A549 (cell line): Measurements from ENCODE around the gene CDH19. TPM values are rescaled to one million over a fixed set of nuclear protein-coding genes. Genes with fewer than 3 reads are reported as not detected.
"Not testable (repeated sequence)": the region's sequence is repeated elsewhere in the genome, so short reads cannot be mapped to it uniquely, and the experiment has no call there.

ENCODE experiments used
- ATAC-seq, 2 experiments: fragments of 200-7000 bp in 1 of 2; fragments of >200 bp in 1 of 2; cut with Nextera tagmentation in 1 of 2; cut with Tn5 transposase in 1 of 2; 3 replicates each; pipeline versions ENCODE4 v1.8.0 to v1.9.1; 2018 to 2020; ENCODE audit warnings: mild to moderate bottlenecking in 1 of 2, moderate library complexity in 1 of 2
- CTCF ChIA-PET: fragments of 300-600 bp; sonication (Branson Sonifier 250); formaldehyde crosslinking; extraction: SDS; loops from one replicate; lab custom pipeline; 2021; ENCODE audit warnings: antibody characterized with exemption, inconsistent platforms; lab: Yijun Ruan, JAX
- POLR2A ChIA-PET: fragments of 350-600 bp; formaldehyde crosslinking; extraction: SDS; loops from one replicate; lab custom pipeline; 2021; ENCODE audit warnings: antibody characterized with exemption, inconsistent platforms; lab: Yijun Ruan, JAX
- DNase-seq, 2 experiments: peaks; one replicate each; pipeline versions ENCODE4 v3.0.0 to v3.0.0-alpha.2; 2011 to 2016; ENCODE audit warnings: low read depth in 1 of 2, low spot score in 1 of 2
- FAIRE-seq: peaks from 2 replicates; lab custom pipeline; 2011; peaks lifted over from hg19 to GRCh38; lab: Jason Lieb, UNC
- H3K27ac ChIP-seq, 2 experiments: fragments of >200 bp; sonication (Bioruptor Twin); formaldehyde crosslinking; 3 replicates each; pipeline ENCODE4 v1.5.1; 2016 to 2017
- H3K4me1 ChIP-seq: fragments of >200 bp; sonication (Bioruptor Twin); formaldehyde crosslinking; 3 replicates; pipeline ENCODE4 v1.6.1; 2016
- H3K4me2 ChIP-seq: fragments of >200 bp; sonication (Bioruptor Twin); formaldehyde crosslinking; 3 replicates; pipeline ENCODE4 v1.6.1; 2016
- H3K4me3 ChIP-seq: fragments of >200 bp; sonication (Bioruptor Twin); formaldehyde crosslinking; 3 replicates; pipeline ENCODE4 v1.5.1; 2016
- H3K9me3 ChIP-seq: fragments of >200 bp; sonication (Bioruptor Twin); formaldehyde crosslinking; 3 replicates; pipeline ENCODE4 v1.6.1; 2016
- BCL3 ChIP-seq: fragments of >200 bp; sonication (Bioruptor Twin); formaldehyde crosslinking; IDR thresholded peaks from 3 replicates; pipeline ENCODE4 v1.6.1; 2016
- BHLHE40 ChIP-seq: IDR thresholded peaks from 2 replicates; pipeline ENCODE4 v1.6.1; 2012; ENCODE audit warnings: low read depth, low read length, inconsistent platforms
- E2F6 ChIP-seq: IDR thresholded peaks from 2 replicates; pipeline ENCODE4 v1.6.1; 2012; ENCODE audit warnings: low read depth, borderline replicate concordance
- EHMT2 ChIP-seq: fragments of 200-600 bp; sonication (generic); IDR thresholded peaks from 2 replicates; pipeline ENCODE4 v1.6.1; 2016; ENCODE audit warnings: antibody characterized with exemption, low read depth, mild to moderate bottlenecking, moderate library complexity
- KDM1A ChIP-seq: fragments of 200-600 bp; sonication (generic); IDR thresholded peaks from 2 replicates; pipeline ENCODE4 v1.6.1; 2016; ENCODE audit warnings: low read depth, mild to moderate bottlenecking
- KDM5A ChIP-seq: fragments of 200-600 bp; sonication (generic); IDR thresholded peaks from 2 replicates; pipeline ENCODE4 v1.6.1; 2016; ENCODE audit warnings: antibody characterized with exemption, mild to moderate bottlenecking
- MAFK ChIP-seq: fragments of 450-650 bp; IDR thresholded peaks from 2 replicates; pipeline ENCODE4 v1.6.1; 2014; ENCODE audit not compliant: partially characterized antibody
- MAZ ChIP-seq: fragments of 150-350 bp; IDR thresholded peaks from 2 replicates; pipeline ENCODE4 v1.6.1; 2014; ENCODE audit warnings: antibody characterized with exemption, low read depth, low read length, borderline replicate concordance
- MYC ChIP-seq: IDR thresholded peaks from 2 replicates; pipeline ENCODE4 v1.6.1; 2012; ENCODE audit warnings: mild to moderate bottlenecking, inconsistent platforms, low read length, improper control_type of control experiment, borderline replicate concordance
- RAD21 ChIP-seq, 2 experiments: fragments of >200 bp in 1 of 2; sonication (Bioruptor Twin) in 1 of 2; formaldehyde crosslinking in 1 of 2; IDR thresholded peaks in 1 of 2; conservative IDR thresholded peaks in 1 of 2; 2 replicates in 1 of 2; 3 replicates in 1 of 2; pipeline ENCODE4 v1.6.1; 2012 to 2018; ENCODE audit warnings: inconsistent platforms in 1 of 2
- RFX5 ChIP-seq: fragments of 450-650 bp; IDR thresholded peaks from 2 replicates; pipeline ENCODE4 v1.7.1; 2014; ENCODE audit warnings: antibody characterized with exemption, mild to moderate bottlenecking, moderate library complexity
- RNF2 ChIP-seq: fragments of 200-600 bp; sonication (generic); IDR thresholded peaks from 2 replicates; pipeline ENCODE4 v1.6.1; 2016; ENCODE audit warnings: low read depth, mild to moderate bottlenecking, antibody characterized with exemption, moderate library complexity, borderline replicate concordance
- SMC3 ChIP-seq: fragments of >200 bp; sonication (Bioruptor Twin); formaldehyde crosslinking; IDR thresholded peaks from 3 replicates; pipeline ENCODE4 v1.6.1; 2018; ENCODE audit warnings: inconsistent platforms
- USF2 ChIP-seq: fragments of 450-650 bp; IDR thresholded peaks from 2 replicates; pipeline ENCODE4 v1.6.1; 2014; ENCODE audit warnings: antibody characterized with exemption
- WGBS: methylation state at CpG from one replicate; pipeline ENCODE4 v1.1.6; 2017; ENCODE audit errors: missing lambda C conversion rate; 5-methylcytosine and 5-hydroxymethylcytosine counted together
- polyA plus RNA-seq, 4 experiments: library from polyadenylated mRNA; depleted of rRNA in 3 of 4; stranded (reverse); fragments of >200 nt; fragmentation: RNase III in 1 of 4; extraction: RNeasy Plus Mini Kit Qiagen cat#74134 plus additional on column Dnase treatment in 1 of 4; gene quantifications; 2 replicates in 3 of 4; 3 replicates in 1 of 4; pipeline ENCODE4 v1.2.3, GENCODE V29; 2011 to 2017

Gene CDH19
- polyA plus RNA-seq, 2 of the 4 experiments (the other 2 are of a cell fraction): 1.4 to 1.5 TPM

GRCh38 chr18:66473882-66474281 is 130.0 kb downstream of the CDH19 start:
- Histone ChIP-seq H3K4me3 (no peak overlapping the region), H3K4me2 (no peak overlapping the region), H3K9me3 (no peaks in the 10 kb centered on the region), H3K4me1 (no peaks in the 10 kb centered on the region), H3K27ac (no peak overlapping the region)
- TF ChIP-seq RFX5 (no peak), RNF2 (no peak), E2F6 (no peak), KDM5A (no peak), EHMT2 (no peak), BHLHE40 (no peak), SMC3 (no peak), MAFK (no peak), MYC (no peak), BCL3 (no peak), RAD21 (conservative IDR thresholded peaks at IDR 0.05 in 1 of 2, IDR thresholded peaks at IDR 0.05 in 1 of 2) (no peak)
- ChIA-PET POLR2A (no interaction called here), CTCF (no interaction called here)
- WGBS: 30% methylated on average over 3 of the region's 3 CpGs
- FAIRE-seq (no peak), ATAC-seq (no peak), DNase-seq (no peak)

- H3K4me2 ChIP-seq, ATAC-seq, FAIRE-seq, H3K27ac ChIP-seq, DNase-seq, H3K4me1 ChIP-seq, H3K4me3 ChIP-seq, H3K9me3 ChIP-seq, CTCF ChIA-PET, POLR2A ChIA-PET: not testable (repeated sequence)
- WGBS: 53% methylated on average over 5 of the region's 5 CpGs
Observed at GRCh38 chr18:66466184-66466583, 137.7 kb downstream of the CDH19 start.

- TF ChIP-seq BHLHE40: no peak
- no peak for TF ChIP-seq RNF2
- TF ChIP-seq RAD21 (conservative IDR thresholded peaks at IDR 0.05 in 1 of 2, IDR thresholded peaks at IDR 0.05 in 1 of 2): no peak
- Histone ChIP-seq H3K4me3 (no peak overlapping the region), H3K9me3 (no peaks in the 10 kb centered on the region), H3K27ac (no peak overlapping the region), H3K4me1 (no peaks in the 10 kb centered on the region), H3K4me2 (no peak overlapping the region)
- POLR2A ChIA-PET: no interaction called here
- DNase-seq (no peak), FAIRE-seq (no peak), ATAC-seq (no peak)
- CTCF ChIA-PET: no interaction called here
- 5% methylated on average over 3 of the region's 3 CpGs for WGBS
Observed at GRCh38 chr18:66461344-66461743, 142.5 kb downstream of the CDH19 start.

GRCh38 chr18:66457245-66457644 is 146.6 kb downstream of the CDH19 start:
- no peak for TF ChIP-seq BCL3
- no peak for TF ChIP-seq MAZ
- no peak for TF ChIP-seq KDM1A
- TF ChIP-seq USF2: no peak
- no peak for TF ChIP-seq RNF2
- H3K4me1 ChIP-seq: no peaks in the 10 kb centered on the region
- H3K4me2 ChIP-seq: no peak overlapping the region
- POLR2A ChIA-PET: no interaction called here
- CTCF ChIA-PET: no interaction called here
- no peaks in the 10 kb centered on the region for H3K9me3 ChIP-seq
- no peak overlapping the region for H3K4me3 ChIP-seq
- H3K27ac ChIP-seq: no peak overlapping the region
- ATAC-seq (no peak), DNase-seq (no peak), FAIRE-seq (no peak)
- WGBS: 57% methylated on average over 1 of the region's 1 CpG
